ENCODE results near the gene NFKB2.

The NFKB2 gene

GRCh38 chr10:102379383-102379782, 16.1 kb upstream of the NFKB2 start:
- no peak overlapping the region for H3K27ac Mint-ChIP-seq
- no peaks in the 10 kb centered on the region for H3K4me1 Mint-ChIP-seq
- H3K4me3 Mint-ChIP-seq = no peak overlapping the region
- TF ChIP-seq, protein P1, sequence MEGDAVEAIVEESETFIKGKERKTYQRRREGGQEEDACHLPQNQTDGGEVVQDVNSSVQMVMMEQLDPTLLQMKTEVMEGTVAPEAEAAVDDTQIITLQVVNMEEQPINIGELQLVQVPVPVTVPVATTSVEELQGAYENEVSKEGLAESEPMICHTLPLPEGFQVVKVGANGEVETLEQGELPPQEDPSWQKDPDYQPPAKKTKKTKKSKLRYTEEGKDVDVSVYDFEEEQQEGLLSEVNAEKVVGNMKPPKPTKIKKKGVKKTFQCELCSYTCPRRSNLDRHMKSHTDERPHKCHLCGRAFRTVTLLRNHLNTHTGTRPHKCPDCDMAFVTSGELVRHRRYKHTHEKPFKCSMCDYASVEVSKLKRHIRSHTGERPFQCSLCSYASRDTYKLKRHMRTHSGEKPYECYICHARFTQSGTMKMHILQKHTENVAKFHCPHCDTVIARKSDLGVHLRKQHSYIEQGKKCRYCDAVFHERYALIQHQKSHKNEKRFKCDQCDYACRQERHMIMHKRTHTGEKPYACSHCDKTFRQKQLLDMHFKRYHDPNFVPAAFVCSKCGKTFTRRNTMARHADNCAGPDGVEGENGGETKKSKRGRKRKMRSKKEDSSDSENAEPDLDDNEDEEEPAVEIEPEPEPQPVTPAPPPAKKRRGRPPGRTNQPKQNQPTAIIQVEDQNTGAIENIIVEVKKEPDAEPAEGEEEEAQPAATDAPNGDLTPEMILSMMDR (IDR thresholded peaks at IDR 0.05) = no peak
- H3K36me3 Mint-ChIP-seq (ENCODE audit: low read depth) = peaks cover 28% of the 10 kb centered on the region
- no peaks in the 10 kb centered on the region for H3K9me3 Mint-ChIP-seq
- no peaks in the 10 kb centered on the region for H3K27me3 Mint-ChIP-seq (ENCODE audit: low read depth, poor library complexity)
- no peak for DNase-seq

DNA sequence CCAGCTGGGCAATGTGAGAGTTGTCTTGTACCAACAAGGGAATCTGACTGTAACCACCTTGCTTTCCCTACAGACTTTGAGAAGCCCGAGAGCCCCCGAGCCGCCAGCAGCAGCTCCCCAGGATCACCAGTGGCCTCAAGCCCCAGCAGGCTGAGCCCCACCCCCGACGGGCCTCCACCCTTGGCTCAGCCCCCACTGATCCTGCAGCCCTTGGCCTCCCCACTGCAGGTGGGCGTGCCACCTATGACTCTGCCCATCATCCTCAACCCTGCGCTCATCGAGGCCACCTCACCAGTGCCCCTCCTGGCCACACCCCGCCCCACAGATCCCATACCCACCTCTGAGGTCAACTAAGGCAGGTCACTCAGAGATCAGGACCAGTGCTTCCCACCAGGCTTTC, 13.5 kb upstream of the NFKB2 start:
- Mint-ChIP-seq H3K4me3 (no peak overlapping the region), H3K27ac (no peak overlapping the region), H3K4me1 (no peaks in the 10 kb centered on the region), H3K27me3 (ENCODE audit: low read depth, poor library complexity) (no peaks in the 10 kb centered on the region), H3K36me3 (ENCODE audit: low read depth) (peaks cover 17% of the 10 kb centered on the region), H3K9me3 (no peaks in the 10 kb centered on the region)
- no peak for DNase-seq
- TF ChIP-seq, protein P1 (IDR thresholded peaks at IDR 0.05) = no peak

GRCh38 chr10:102382871-102383270, 12.6 kb upstream of the NFKB2 start:
- Mint-ChIP-seq H3K9me3 (no peaks in the 10 kb centered on the region), H3K4me1 (no peaks in the 10 kb centered on the region), H3K27me3 (ENCODE audit: low read depth, poor library complexity) (no peaks in the 10 kb centered on the region), H3K4me3 (no peak overlapping the region), H3K36me3 (ENCODE audit: low read depth) (peaks cover 17% of the 10 kb centered on the region), H3K27ac (no peak overlapping the region)
- DNase-seq = no peak
- TF ChIP-seq, protein P1 (IDR thresholded peaks at IDR 0.05) = no peak

- H3K27ac Mint-ChIP-seq = no peak overlapping the region
- H3K9me3 Mint-ChIP-seq = no peaks in the 10 kb centered on the region
- DNase-seq = no peak
- no peaks in the 10 kb centered on the region for H3K4me1 Mint-ChIP-seq
- H3K4me3 Mint-ChIP-seq = no peak overlapping the region
- TF ChIP-seq, protein P1 (IDR thresholded peaks at IDR 0.05) = no peak
- peaks cover 17% of the 10 kb centered on the region for H3K36me3 Mint-ChIP-seq (ENCODE audit: low read depth)
- peaks cover 8% of the 10 kb centered on the region for H3K27me3 Mint-ChIP-seq (ENCODE audit: low read depth, poor library complexity)
Measured at GRCh38 chr10:102384053-102384452, 11.5 kb upstream of the NFKB2 start.

DNA sequence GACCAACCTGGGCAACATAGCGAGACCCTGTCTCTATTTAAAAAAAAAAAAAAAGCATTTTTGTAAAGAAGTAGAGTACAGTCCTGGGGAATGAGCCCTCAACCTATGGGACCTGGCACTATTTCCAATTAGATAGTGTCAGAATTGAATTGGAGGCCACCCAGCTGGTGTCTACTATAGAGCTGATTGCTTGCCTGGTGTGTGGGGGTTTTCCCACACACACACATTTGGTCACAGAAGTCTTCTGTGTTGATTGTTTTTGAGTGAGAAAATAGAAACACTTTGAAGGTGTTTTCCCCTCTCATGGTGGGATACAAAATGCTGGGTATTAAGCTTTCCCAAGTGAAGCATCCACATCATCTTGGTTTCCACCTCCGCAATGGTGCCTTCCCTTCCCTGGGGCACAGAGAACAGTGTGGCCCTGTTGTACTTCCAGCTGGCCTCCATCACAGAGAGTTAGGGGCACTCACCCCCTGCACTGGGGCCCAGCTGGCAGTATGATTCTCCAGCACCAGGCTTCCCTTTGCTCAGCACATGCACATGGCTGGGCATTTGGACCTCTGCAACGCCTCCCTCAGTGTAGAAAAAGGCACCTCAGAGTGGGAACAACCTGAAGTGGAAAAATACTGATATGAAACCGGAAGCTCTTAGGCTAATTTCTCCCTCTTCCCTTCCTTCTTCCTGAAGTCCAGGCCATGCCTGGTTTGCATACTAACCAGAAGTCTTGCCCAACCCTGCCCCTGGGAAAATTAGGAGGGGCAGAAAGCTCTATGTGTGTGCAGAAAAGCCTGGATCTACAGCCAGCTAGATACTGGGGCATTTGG, 10.7 kb upstream of the NFKB2 start:
- Mint-ChIP-seq H3K27ac (no peak overlapping the region), H3K9me3 (no peaks in the 10 kb centered on the region), H3K4me3 (no peak overlapping the region), H3K4me1 (no peaks in the 10 kb centered on the region), H3K36me3 (ENCODE audit: low read depth) (peaks cover 17% of the 10 kb centered on the region), H3K27me3 (ENCODE audit: low read depth, poor library complexity) (peaks cover 16% of the 10 kb centered on the region)
- TF ChIP-seq, protein P1 (IDR thresholded peaks at IDR 0.05) = no peak
- no peak for DNase-seq

DNA sequence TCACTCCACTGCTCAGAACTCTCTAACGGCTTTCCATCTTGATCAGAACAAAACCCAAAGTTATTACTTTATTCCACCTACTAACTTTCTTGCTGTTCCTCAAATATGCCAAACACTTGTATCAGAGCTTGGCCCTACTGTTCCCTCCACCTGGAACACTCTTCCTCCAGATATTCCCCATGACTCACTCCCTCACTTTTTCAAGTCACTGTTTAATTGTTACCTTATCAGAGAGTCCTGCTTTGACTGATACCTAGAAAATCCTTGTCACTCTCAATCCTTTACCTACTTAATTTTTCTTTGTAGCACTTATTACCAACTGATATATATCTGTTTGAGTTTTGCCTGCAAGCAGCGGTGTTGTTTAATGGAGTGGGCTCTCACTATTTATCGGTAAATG, 5.6 kb upstream of the NFKB2 start:
- TF ChIP-seq, protein P1 (IDR thresholded peaks at IDR 0.05) = no peak
- Mint-ChIP-seq H3K36me3 (ENCODE audit: low read depth) (no peaks in the 10 kb centered on the region), H3K4me1 (peaks cover 14% of the 10 kb centered on the region)

More for the DNA sequence above, 5.6 kb upstream of the NFKB2 start:
- H3K9me3 Mint-ChIP-seq = no peaks in the 10 kb centered on the region
- DNase-seq = no peak
- H3K27ac Mint-ChIP-seq = no peak overlapping the region
- H3K4me3 Mint-ChIP-seq = no peak overlapping the region
- peaks cover 58% of the 10 kb centered on the region for H3K27me3 Mint-ChIP-seq (ENCODE audit: low read depth, poor library complexity)
